GM12891 (cell line): Measurements from ENCODE around the gene PDE6A.

Experiments
- PAX5 ChIP-seq: IDR thresholded peaks from 2 replicates; pipeline ENCODE4 v1.6.1; 2011; ENCODE audit warnings: low read length, moderate library complexity, mild to moderate bottlenecking; ENCODE audit not compliant: insufficient read depth, severe bottlenecking
- POLR2A ChIP-seq: IDR thresholded peaks from 2 replicates; pipeline ENCODE4 v1.6.1; 2011; ENCODE audit warnings: low read depth, low read length, control low read depth
- POLR2AphosphoS5 ChIP-seq: IDR thresholded peaks from 2 replicates; pipeline ENCODE4 v1.6.1; 2011; ENCODE audit warnings: low read depth, low read length, control low read depth
- TAF1 ChIP-seq: IDR thresholded peaks from 2 replicates; pipeline ENCODE4 v1.6.1; 2011; ENCODE audit warnings: low read depth, low read length, control low read depth

GRCh38 chr5:149849280-149849965, 95.2 kb downstream of the PDE6A start:
- TF ChIP-seq POLR2A: no peak
- no peak for TF ChIP-seq PAX5
- no peak for TF ChIP-seq TAF1
- no peak for TF ChIP-seq POLR2AphosphoS5
